ENCODE measurements around the gene TIE1. TPM values are rescaled to one million over a fixed set of nuclear protein-coding genes. Genes with fewer than 3 reads are reported as not detected.

TIE1 gene
- total and polyA plus RNA-seq, 9 of the 15 experiments (the other 6 are each of a cell fraction or from before 2014, with no cell fraction given): 0.07 to 0.49 (median 0.14) TPM; not detected in 4

DNA sequence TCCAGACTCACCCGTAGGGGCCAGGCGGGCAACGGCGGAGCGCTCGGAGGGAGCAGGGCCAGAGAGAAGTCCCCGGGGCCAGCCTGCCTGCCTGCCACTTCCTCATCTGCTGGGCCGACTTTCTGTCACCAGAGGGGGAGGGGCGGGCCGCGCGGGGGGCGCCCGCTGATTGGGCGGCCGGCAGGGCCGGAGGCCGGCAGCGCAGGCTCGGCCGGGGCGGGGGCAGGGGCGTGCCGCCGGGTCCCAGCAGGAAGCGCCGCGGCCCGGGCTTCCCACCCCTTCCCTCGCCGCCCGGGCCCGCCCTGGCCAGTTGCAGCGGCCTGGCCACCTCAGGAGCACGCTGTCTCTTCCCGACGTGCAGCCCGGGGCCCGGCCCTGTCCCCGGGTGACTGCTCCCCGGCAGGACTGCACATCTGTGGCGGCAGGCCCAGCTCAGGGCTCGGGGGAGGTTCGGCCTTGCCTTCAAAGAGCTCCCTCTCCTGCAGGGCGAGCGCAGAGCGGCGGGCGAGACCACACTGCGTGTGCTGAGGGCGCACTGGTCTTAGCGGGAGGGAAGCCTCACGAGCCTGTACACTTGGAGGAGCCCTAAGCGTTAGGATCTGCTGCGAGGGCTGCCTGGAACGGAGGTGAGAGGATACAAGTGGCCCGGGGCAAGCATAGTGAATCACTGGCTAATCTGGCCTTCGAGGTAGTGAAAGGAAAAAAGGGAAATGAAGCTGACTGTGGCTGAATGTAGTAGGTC lies 67.3 kb downstream of the TIE1 start, which contains the start of gene ELOVL1 (continued):
- TF ChIP-seq CREB1 (IDR thresholded peaks at IDR 0.05): no peak
- no peak; the same call in 1 of the 2 replicates for TF ChIP-seq CREB1 (CRISPR knock-in tag; IDR thresholded peaks at IDR 0.05)
- TF ChIP-seq GATAD2B (IDR thresholded peaks at IDR 0.05; ENCODE audit: borderline replicate concordance): peak; percentile 76
- no peak for TF ChIP-seq TCF7 (IDR thresholded peaks at IDR 0.05; ENCODE audit: borderline replicate concordance)
- no peak for TF ChIP-seq ZNF274 (IDR thresholded peaks at IDR 0.05; ENCODE audit: borderline replicate concordance, low read depth, low read length)
- TF ChIP-seq, protein P1, sequence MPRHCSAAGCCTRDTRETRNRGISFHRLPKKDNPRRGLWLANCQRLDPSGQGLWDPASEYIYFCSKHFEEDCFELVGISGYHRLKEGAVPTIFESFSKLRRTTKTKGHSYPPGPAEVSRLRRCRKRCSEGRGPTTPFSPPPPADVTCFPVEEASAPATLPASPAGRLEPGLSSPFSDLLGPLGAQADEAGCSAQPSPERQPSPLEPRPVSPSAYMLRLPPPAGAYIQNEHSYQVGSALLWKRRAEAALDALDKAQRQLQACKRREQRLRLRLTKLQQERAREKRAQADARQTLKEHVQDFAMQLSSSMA (CRISPR knock-in tag; IDR thresholded peaks at IDR 0.05): no peak
- no peak for TF ChIP-seq ETS2 (tag; IDR thresholded peaks at IDR 0.05; ENCODE audit: borderline replicate concordance, poor library complexity, severe bottlenecking)
- no peak for TF ChIP-seq MCM3 (IDR thresholded peaks at IDR 0.05)
- no peak for TF ChIP-seq HNRNPUL1 (IDR thresholded peaks at IDR 0.05; ENCODE audit: low read length)
- no peak for TF ChIP-seq HCFC1 (IDR thresholded peaks at IDR 0.05; ENCODE audit: low read depth, low read length)
- peak; percentile 33; the same call in 1 of the 2 replicates for TF ChIP-seq RAD51 (IDR thresholded peaks at IDR 0.05; ENCODE audit: borderline replicate concordance, low read depth)
- TF ChIP-seq TARDBP (IDR thresholded peaks at IDR 0.05): peak; percentile 92; the same call in 1 of the 2 replicates
- TF ChIP-seq FOXP1 (CRISPR knock-in tag; IDR thresholded peaks at IDR 0.05): peak; percentile 47
- TF ChIP-seq POLR2AphosphoS2 (IDR thresholded peaks at IDR 0.05; ENCODE audit: low read length): no peak
- TF ChIP-seq HNRNPH1 (optimal IDR thresholded peaks at IDR 0.05; ENCODE audit: low read depth, low read length): no peak
- TF ChIP-seq HES1 (IDR thresholded peaks at IDR 0.05; ENCODE audit: low read depth): no peak
- TF ChIP-seq NCOA6 (IDR thresholded peaks at IDR 0.05): no peak
- no peak for TF ChIP-seq ZNF384 (IDR thresholded peaks at IDR 0.05; ENCODE audit: low read depth, low read length)
- no peak for TF ChIP-seq ID3 (CRISPR knock-in tag; IDR thresholded peaks at IDR 0.05)
- peak; percentile 89 for TF ChIP-seq ID3 (tag; IDR thresholded peaks at IDR 0.05)
- TF ChIP-seq C11orf30 (IDR thresholded peaks at IDR 0.05; ENCODE audit: low read depth): no peak
- TF ChIP-seq ESRRA (IDR thresholded peaks at IDR 0.05; ENCODE audit: borderline replicate concordance, low read depth): peak; percentile 48; the same call in 1 of the 2 replicates
- no peak for TF ChIP-seq PTTG1 (tag; IDR thresholded peaks at IDR 0.05; ENCODE audit: low read depth)
- no peak for TF ChIP-seq DACH1 (IDR thresholded peaks at IDR 0.05; ENCODE audit: partially characterized antibody)
- TF ChIP-seq SNAPC5 (CRISPR knock-in tag; IDR thresholded peaks at IDR 0.05): no peak
- no peak for TF ChIP-seq ZNF584 (CRISPR knock-in tag; IDR thresholded peaks at IDR 0.05; ENCODE audit: low read depth)
- TF ChIP-seq RB1 (IDR thresholded peaks at IDR 0.05; ENCODE audit: low read depth): peak; percentile 81; the same call in 1 of the 2 replicates
- no peak for TF ChIP-seq BRCA1 (IDR thresholded peaks at IDR 0.05)
- no peak for TF ChIP-seq BRCA1 (CRISPR knock-in tag; IDR thresholded peaks at IDR 0.05)
- 0 out of 2 replicates have a peak, but pooled peaks have one; percentile 36 for TF ChIP-seq E2F5 (CRISPR knock-in tag; IDR thresholded peaks at IDR 0.05)
